HCT116 (cell line): ENCODE measurements around the gene LRRC47. TPM values are rescaled to one million over a fixed set of nuclear protein-coding genes. Genes with fewer than 3 reads are reported as not detected.

ENCODE experiments used
- CEBPB ChIP-seq: IDR thresholded peaks from 2 replicates; pipeline ENCODE4 v1.6.1; 2012; ENCODE audit warnings: low read depth
- CTCF ChIP-seq, 3 experiments: fragments of 200-600 bp in 1 of 3; sonication (generic) in 1 of 3; IDR thresholded peaks in 2 of 3; conservative IDR thresholded peaks in 1 of 3; 2 replicates each; pipeline ENCODE4 v1.5.1; 2012 to 2017; ENCODE audit warnings: low read depth in 2 of 3, low read length in 2 of 3, antibody characterized with exemption in 1 of 3, borderline replicate concordance in 1 of 3, control low read depth in 1 of 3, mild to moderate bottlenecking in 1 of 3, mixed read lengths in 1 of 3, mixed run types in 1 of 3, moderate library complexity in 1 of 3; ENCODE audit not compliant: insufficient read depth in 1 of 3
- ELF1 ChIP-seq: IDR thresholded peaks from 2 replicates; pipeline ENCODE4 v1.6.1; 2012; ENCODE audit warnings: low read depth, borderline replicate concordance
- EZH2phosphoT487 ChIP-seq: fragments of 200-600 bp; IDR thresholded peaks from 2 replicates; pipeline ENCODE4 v1.6.1; 2018; ENCODE audit warnings: antibody characterized with exemption, borderline replicate concordance
- POLR2AphosphoS5 ChIP-seq: IDR thresholded peaks from 2 replicates; pipeline ENCODE4 v1.6.1; 2011; ENCODE audit warnings: mild to moderate bottlenecking, low read depth, low read length, moderate library complexity
- REST ChIP-seq: IDR thresholded peaks from 2 replicates; pipeline ENCODE4 v1.6.1; 2012; ENCODE audit warnings: low read depth
- SRF ChIP-seq: IDR thresholded peaks from 2 replicates; pipeline ENCODE4 v1.6.1; 2012; ENCODE audit warnings: low read depth
- total RNA-seq: library from RNA; stranded (reverse); gene quantifications from one replicate; pipeline ENCODE4 v1.2.1, GENCODE V29; 2021; ENCODE audit not compliant: unreplicated experiment

Gene LRRC47
- total RNA-seq, 1 experiment from 2014 or later: 48.0 TPM

GRCh38 chr1:3788756-3789420 lies 7.4 kb downstream of the LRRC47 start (continued):
- TF ChIP-seq REST (no peak), ELF1 (no peak), CEBPB (no peak), CTCF (IDR thresholded peaks at IDR 0.05 in 2 of 3, conservative IDR thresholded peaks at IDR 0.05 in 1 of 3; ENCODE audit: borderline replicate concordance in 1 of 3, insufficient read depth in 1 of 3, low read depth in 2 of 3, low read length in 2 of 3) (no peak), EZH2phosphoT487 (no peak), POLR2AphosphoS5 (no peak), SRF (no peak)
- TF ChIP-seq, all 23 proteins: peak for 0
